Liver (tissue), 9 donors: Measurements from ENCODE around the gene SUSD4. TPM values are rescaled to one million over a fixed set of nuclear protein-coding genes. Genes with fewer than 3 reads are reported as not detected.

ENCODE experiments used
- DNase-seq: peaks from one replicate; pipeline ENCODE4 v3.0.0-alpha.2; 2017; ENCODE audit warnings: low spot score
- H3K27ac ChIP-seq, 2 donors: one replicate each; pipeline ENCODE4 v1.7.0; 2013; ENCODE audit warnings: inconsistent platforms in 2 of 2, low read length in 2 of 2, control low read depth in 1 of 2, low read depth in 1 of 2, mild to moderate bottlenecking in 1 of 2
- H3K27me3 ChIP-seq, 4 donors: one replicate each; pipeline versions ENCODE4 v1.6.1 to v1.7.0; 2013; ENCODE audit warnings: low read length in 3 of 4, inconsistent platforms in 1 of 4, mild to moderate bottlenecking in 1 of 4, moderate library complexity in 1 of 4; ENCODE audit not compliant: control insufficient read depth in 4 of 4, insufficient read depth in 4 of 4
- H3K36me3 ChIP-seq, 4 donors: one replicate each; pipeline versions ENCODE4 v1.6.1 to v1.7.0; 2013; ENCODE audit warnings: low read length in 3 of 4, mild to moderate bottlenecking in 3 of 4, low read depth in 1 of 4, moderate library complexity in 1 of 4; ENCODE audit not compliant: control insufficient read depth in 4 of 4, insufficient read depth in 3 of 4
- H3K4me1 ChIP-seq, 4 donors: one replicate each; pipeline versions ENCODE4 v1.6.1 to v1.7.0; 2013; ENCODE audit warnings: low read length in 3 of 4, mild to moderate bottlenecking in 3 of 4, moderate library complexity in 1 of 4; ENCODE audit not compliant: control insufficient read depth in 4 of 4, insufficient read depth in 4 of 4
- H3K4me3 ChIP-seq, 3 donors: one replicate each; pipeline versions ENCODE4 v1.6.1 to v1.7.0; 2013; ENCODE audit warnings: low read length in 3 of 3, control low read depth in 1 of 3, low read depth in 1 of 3, mild to moderate bottlenecking in 1 of 3
- H3K9ac ChIP-seq, 2 donors: one replicate each; pipeline ENCODE4 v1.7.0; 2013; ENCODE audit warnings: low read length in 2 of 2, mild to moderate bottlenecking in 2 of 2, moderate library complexity in 2 of 2, control low read depth in 1 of 2, low read depth in 1 of 2
- H3K9me3 ChIP-seq, 4 donors: one replicate each; pipeline versions ENCODE4 v1.6.1 to v1.7.0; 2013; ENCODE audit warnings: low read length in 3 of 4; ENCODE audit not compliant: control insufficient read depth in 4 of 4
- ATF3 ChIP-seq: IDR thresholded peaks from 2 replicates; pipeline ENCODE4 v1.6.1; 2016; ENCODE audit warnings: antibody characterized with exemption
- CTCF ChIP-seq: fragments of 150-350 bp; IDR thresholded peaks from 2 replicates; pipeline ENCODE4 v1.5.1; 2017; ENCODE audit warnings: improper control_type of control experiment, low read depth, low read length; ENCODE audit not compliant: missing input control
- EGR1 ChIP-seq, 2 donors: IDR thresholded peaks; 2 replicates each; pipeline ENCODE4 v1.6.1; 2016 to 2018; ENCODE audit warnings: antibody characterized with exemption in 2 of 2, low read depth in 2 of 2
- FOXA1 ChIP-seq: IDR thresholded peaks from 2 replicates; pipeline ENCODE4 v1.6.1; 2016; ENCODE audit warnings: antibody characterized with exemption
- FOXA2 ChIP-seq: IDR thresholded peaks from 2 replicates; pipeline ENCODE4 v1.6.1; 2016; ENCODE audit warnings: antibody characterized with exemption
- GABPA ChIP-seq, 2 donors: IDR thresholded peaks in 1 of 2; conservative IDR thresholded peaks in 1 of 2; 2 replicates each; pipeline ENCODE4 v1.6.1; 2016; ENCODE audit warnings: antibody characterized with exemption in 2 of 2, mild to moderate bottlenecking in 1 of 2, moderate library complexity in 1 of 2
- HNF4A ChIP-seq, 2 donors: conservative IDR thresholded peaks; 2 replicates each; pipeline ENCODE4 v1.6.1; 2016; ENCODE audit warnings: antibody characterized with exemption in 2 of 2, mild to moderate bottlenecking in 2 of 2
- HNF4G ChIP-seq: IDR thresholded peaks from 2 replicates; pipeline ENCODE4 v1.6.1; 2016; ENCODE audit warnings: antibody characterized with exemption
- JUND ChIP-seq, 2 donors: IDR thresholded peaks; 2 replicates each; pipeline ENCODE4 v1.6.1; 2016; ENCODE audit warnings: antibody characterized with exemption in 2 of 2
- MAX ChIP-seq: IDR thresholded peaks from 2 replicates; pipeline ENCODE4 v1.6.1; 2016; ENCODE audit warnings: antibody characterized with exemption
- RAD21 ChIP-seq, 2 donors: IDR thresholded peaks; 2 replicates each; pipeline ENCODE4 v1.6.1; 2016; ENCODE audit warnings: antibody characterized with exemption in 2 of 2, mild to moderate bottlenecking in 2 of 2
- RXRA ChIP-seq, 2 donors: IDR thresholded peaks; 2 replicates each; pipeline ENCODE4 v1.6.1; 2017 to 2018; ENCODE audit warnings: antibody characterized with exemption in 2 of 2, mild to moderate bottlenecking in 1 of 2
- SP1 ChIP-seq: IDR thresholded peaks from 2 replicates; pipeline ENCODE4 v1.6.1; 2018; ENCODE audit warnings: antibody characterized with exemption, mild to moderate bottlenecking
- YY1 ChIP-seq: IDR thresholded peaks from 2 replicates; pipeline ENCODE4 v1.6.1; 2016; ENCODE audit warnings: antibody characterized with exemption, mild to moderate bottlenecking
- ZBTB33 ChIP-seq: IDR thresholded peaks from 2 replicates; pipeline ENCODE4 v1.6.1; 2016; ENCODE audit warnings: antibody characterized with exemption
- WGBS: extraction: QIAGEN DNeasy Blood & Tissue Kit; methylation state at CpG from one replicate; pipeline ENCODE4 v1.1.7; 2013; 5-methylcytosine and 5-hydroxymethylcytosine counted together
- polyA plus RNA-seq, 2 donors: library from polyadenylated mRNA; stranded (reverse) in 1 of 2; unstranded in 1 of 2; fragments of 200-250 nt in 1 of 2; fragments of >200 nt in 1 of 2; fragmentation: Nextera tagmentation in 1 of 2; extraction: Ambion mirVana in 1 of 2; gene quantifications; one replicate each; pipeline versions ENCODE4 v1.2.1 to v1.2.3, GENCODE V29; 2013 to 2015
- total RNA-seq, 2 donors: library from RNA; depleted of rRNA; stranded (reverse); fragments of >200 nt; gene quantifications; one replicate each; pipeline ENCODE4 v1.2.3, GENCODE V29; 2014
- donor health status: healthy.
- donor health status: healthy.
- donor health status: healthy.
- donor health status: healthy.
- donor health status: healthy.

SUSD4 gene
- total and polyA plus RNA-seq, 4 donors: 1.1 to 3.8 (median 1.8) TPM

- no peak for TF ChIP-seq RXRA (IDR thresholded peaks at IDR 0.05)
- TF ChIP-seq CTCF: no peak
- no peak for TF ChIP-seq MAX
- no peak for TF ChIP-seq FOXA2
- TF ChIP-seq GABPA (IDR thresholded peaks at IDR 0.05 in 1 of 2, conservative IDR thresholded peaks at IDR 0.05 in 1 of 2): no peak
- no peaks in the 10 kb centered on the region for H3K36me3 ChIP-seq
- H3K27ac ChIP-seq: no peak overlapping the region
- WGBS: 88% methylated on average over 3 of the region's 3 CpGs
- H3K4me3 ChIP-seq: no peak overlapping the region
- DNase-seq: no peak
- H3K4me1 ChIP-seq: no peaks in the 10 kb centered on the region
- no peaks in the 10 kb centered on the region for H3K27me3 ChIP-seq
- no peak overlapping the region for H3K9ac ChIP-seq
- H3K9me3 ChIP-seq: no peaks in the 10 kb centered on the region
Observed at GRCh38 chr1:223210788-223211120, 153.2 kb downstream of the SUSD4 start.

GRCh38 chr1:223209992-223210787 is 153.8 kb downstream of the SUSD4 start:
- WGBS: 92% methylated on average over 7 of the region's 7 CpGs
- H3K4me1 ChIP-seq: no peaks in the 10 kb centered on the region

More at GRCh38 chr1:223209992-223210787, 153.8 kb downstream of the SUSD4 start:
- DNase-seq: no peak
- H3K27ac ChIP-seq: no peak overlapping the region
- H3K27me3 ChIP-seq: no peaks in the 10 kb centered on the region
- no peak overlapping the region for H3K9ac ChIP-seq
- H3K36me3 ChIP-seq: no peaks in the 10 kb centered on the region
- TF ChIP-seq JUND (IDR thresholded peaks at IDR 0.05): no peak
- TF ChIP-seq ZBTB33: no peak
- TF ChIP-seq EGR1 (IDR thresholded peaks at IDR 0.05; ENCODE audit: low read depth in 2 of 2): no peak
- TF ChIP-seq YY1: no peak
- no peak for TF ChIP-seq FOXA1
- no peak for TF ChIP-seq ATF3
- TF ChIP-seq CTCF: no peak
- TF ChIP-seq HNF4A (conservative IDR thresholded peaks at IDR 0.05): no peak
- TF ChIP-seq HNF4G: no peak
- no peak for TF ChIP-seq MAX
- no peak for TF ChIP-seq GABPA (IDR thresholded peaks at IDR 0.05 in 1 of 2, conservative IDR thresholded peaks at IDR 0.05 in 1 of 2)
- TF ChIP-seq RAD21 (IDR thresholded peaks at IDR 0.05): no peak
- no peak for TF ChIP-seq FOXA2
- TF ChIP-seq SP1: no peak
- H3K4me3 ChIP-seq: no peak overlapping the region
- no peaks in the 10 kb centered on the region for H3K9me3 ChIP-seq
